HEK293T (cell line): ENCODE results near the gene PGM5.

Source experiments
- BHLHE40 ChIP-seq: fragments of 450-650 bp; IDR thresholded peaks from 2 replicates; pipeline ENCODE4 v1.6.1; 2016; ENCODE audit warnings: mild to moderate bottlenecking, moderate library complexity, borderline replicate concordance
- CTBP1 ChIP-seq: fragments of 450-650 bp; IDR thresholded peaks from 2 replicates; pipeline ENCODE4 v1.6.1; 2016; ENCODE audit warnings: borderline replicate concordance
- ELF4 ChIP-seq: fragments of 450-650 bp; IDR thresholded peaks from 2 replicates; pipeline ENCODE4 v1.6.1; 2017; ENCODE audit warnings: antibody characterized with exemption
- FOXK2 ChIP-seq: fragments of 450-650 bp; IDR thresholded peaks from 2 replicates; pipeline ENCODE4 v1.6.1; 2016; ENCODE audit warnings: mild to moderate bottlenecking
- FOXM1 ChIP-seq: fragments of 450-650 bp; IDR thresholded peaks from 2 replicates; pipeline ENCODE4 v1.6.1; 2017; ENCODE audit warnings: mild to moderate bottlenecking, borderline replicate concordance
- HDGF ChIP-seq: fragments of 450-650 bp; IDR thresholded peaks from 2 replicates; pipeline ENCODE4 v1.6.1; 2017; ENCODE audit warnings: antibody characterized with exemption, borderline replicate concordance
- LEF1 ChIP-seq: fragments of 450-650 bp; IDR thresholded peaks from 2 replicates; pipeline ENCODE4 v1.6.1; 2017; ENCODE audit warnings: mild to moderate bottlenecking, borderline replicate concordance
- SP1 ChIP-seq: fragments of 450-650 bp; IDR thresholded peaks from 2 replicates; pipeline ENCODE4 v1.6.1; 2017
- SUZ12 ChIP-seq: fragments of 450-650 bp; IDR thresholded peaks from 2 replicates; pipeline ENCODE4 v1.6.1; 2016; ENCODE audit warnings: mild to moderate bottlenecking
- TARDBP ChIP-seq: fragments of 450-650 bp; IDR thresholded peaks from 2 replicates; pipeline ENCODE4 v1.6.1; 2016
- ZNF384 ChIP-seq: fragments of 450-650 bp; IDR thresholded peaks from 2 replicates; pipeline ENCODE4 v1.6.1; 2016

DNA sequence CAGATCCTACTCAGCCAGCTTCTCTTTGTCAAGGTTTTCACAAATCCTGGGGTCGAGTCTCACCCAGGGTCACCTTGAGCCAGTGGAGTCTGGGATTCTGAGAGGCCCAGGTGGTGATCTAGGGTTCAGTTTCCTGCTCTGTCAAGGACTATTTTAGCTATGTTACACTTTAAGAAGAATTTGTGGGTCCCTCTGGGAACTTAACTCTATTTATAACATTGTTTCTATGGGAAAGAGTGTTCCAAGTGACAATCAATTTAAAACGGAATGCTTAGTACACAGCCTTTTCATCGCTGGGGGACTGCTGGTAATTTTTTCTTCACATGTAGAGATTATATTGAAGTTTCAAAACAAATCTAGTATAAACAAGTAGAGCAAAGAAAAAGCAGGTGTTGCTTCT, 211.2 kb downstream of the PGM5 start:
- TF ChIP-seq ZNF384: no peak
- TF ChIP-seq SP1: no peak
- TF ChIP-seq FOXK2: no peak
- TF ChIP-seq ELF4: no peak
- TF ChIP-seq LEF1: no peak
- no peak for TF ChIP-seq FOXM1
- TF ChIP-seq BHLHE40: no peak
- no peak for TF ChIP-seq TARDBP
- TF ChIP-seq HDGF: no peak
- TF ChIP-seq CTBP1: no peak
- no peak for TF ChIP-seq SUZ12
